Activated CD4-positive, alpha-beta memory T cell treated with anti-CD3 and anti-CD28 coated beads for 36 hours (primary cell): ENCODE measurements around the gene ZNF783. TPM values are rescaled to one million over a fixed set of nuclear protein-coding genes. Genes with fewer than 3 reads are reported as not detected.
A peak's percentile ranks its signal among the peaks of the same experiment; 100 is the strongest.
"Not testable (repeated sequence)": the region's sequence is repeated elsewhere in the genome, so short reads cannot be mapped to it uniquely, and the experiment has no call there.

ENCODE experiments used
- CTCF ChIA-PET: fragments of 350-600 bp; sonication (Branson Sonifier 250); formaldehyde crosslinking; loops from one replicate; lab custom pipeline; 2021; ENCODE audit warnings: antibody characterized with exemption, inconsistent platforms; lab: Charles Lee
- POLR2A ChIA-PET: fragments of 350-600 bp; sonication (Branson Sonifier 250); formaldehyde crosslinking; loops from one replicate; lab custom pipeline; 2021; ENCODE audit warnings: antibody characterized with exemption; lab: Charles Lee
- DNase-seq: peaks from one replicate; pipeline ENCODE4 v3.0.0-alpha.2; 2020
- H3K27ac Mint-ChIP-seq: one replicate; pipeline ENCODE4 v1.8.0; 2021; ENCODE audit warnings: mixed read lengths
- H3K27me3 Mint-ChIP-seq: one replicate; pipeline ENCODE4 v1.8.0; 2021; ENCODE audit warnings: mixed read lengths
- H3K36me3 Mint-ChIP-seq: one replicate; pipeline ENCODE4 v1.8.0; 2021; ENCODE audit warnings: mixed read lengths
- H3K4me1 Mint-ChIP-seq: one replicate; pipeline ENCODE4 v1.8.0; 2021; ENCODE audit warnings: low read depth, mixed read lengths
- H3K4me3 Mint-ChIP-seq: one replicate; pipeline ENCODE4 v1.8.0; 2021; ENCODE audit warnings: mild to moderate bottlenecking, mixed read lengths
- H3K9me3 Mint-ChIP-seq: one replicate; pipeline ENCODE4 v1.8.0; 2021; ENCODE audit warnings: mixed read lengths
- intact Hi-C: fragments of 100-400 bp; cut with micrococcal nuclease; formaldehyde crosslinking; loops from one replicate; pipeline ENCODE4 v1.15.1; 2023
- total RNA-seq, 2 experiments: library from RNA; stranded (reverse); gene quantifications; one replicate each; pipeline ENCODE4 v1.2.3, GENCODE V29; 2021

ZNF783 gene
- total RNA-seq, 2 experiments from 2014 or later, result 15.5 to 17.1 TPM

GRCh38 chr7:149321125-149321905 is 59.3 kb downstream of the ZNF783 start:
- intact Hi-C loops, H3K9me3 Mint-ChIP-seq, POLR2A ChIA-PET, H3K4me3 Mint-ChIP-seq, H3K36me3 Mint-ChIP-seq, H3K27ac Mint-ChIP-seq, H3K27me3 Mint-ChIP-seq: not testable (repeated sequence)
- H3K4me1 Mint-ChIP-seq, result peaks cover 20% of the 10 kb centered on the region
- DNase-seq, result peak; percentile 27
- CTCF ChIA-PET, result interaction anchor here (1.0 to 1.7 kb wide), 2 partner anchors 10 to 12 kb away, joined by 4 to 6 read pairs; no protein-coding TSS in a partner anchor

GRCh38 chr7:149321978-149322541 is 60.1 kb downstream of the ZNF783 start:
- Mint-ChIP-seq H3K9me3 (no peaks in the 10 kb centered on the region), H3K27ac (no peak overlapping the region), H3K4me1 (peaks cover 20% of the 10 kb centered on the region), H3K4me3 (peak overlapping the region; percentile 0), H3K27me3 (peaks cover 2% of the 10 kb centered on the region), H3K36me3 (no peaks in the 10 kb centered on the region)
- DNase-seq, result no peak
- intact Hi-C loops, result no loop called here
- CTCF ChIA-PET, result interaction anchor here (1.0 to 1.7 kb wide), 2 partner anchors 11 to 13 kb away, joined by 4 to 6 read pairs; no protein-coding TSS in a partner anchor
- POLR2A ChIA-PET, result interaction anchor here (0.6 kb wide), 1 partner anchor 309 kb away, joined by 4 read pairs; no protein-coding TSS in a partner anchor

GRCh38 chr7:149322737-149323136 is 60.7 kb downstream of the ZNF783 start:
- Mint-ChIP-seq H3K4me3 (no peak overlapping the region), H3K27me3 (peaks cover 2% of the 10 kb centered on the region), H3K36me3 (no peaks in the 10 kb centered on the region), H3K9me3 (no peaks in the 10 kb centered on the region), H3K4me1 (peaks cover 20% of the 10 kb centered on the region), H3K27ac (no peak overlapping the region)
- ChIA-PET POLR2A (interaction anchor here (0.6 kb wide), 1 partner anchor 310 kb away, joined by 4 read pairs; no protein-coding TSS in a partner anchor), CTCF (interaction anchor here (0.7 to 1.7 kb wide), 4 partner anchors 8 to 53 kb away, joined by 3 to 4 read pairs (median 4); no protein-coding TSS in a partner anchor)
- intact Hi-C loops, result no loop called here
- DNase-seq, result no peak

GRCh38 chr7:149325248-149325647 is 63.3 kb downstream of the ZNF783 start:
- CTCF ChIA-PET, result no interaction called here

GRCh38 chr7:149329265-149329664 is 67.3 kb downstream of the ZNF783 start:
- intact Hi-C loops, result no loop called here
- ChIA-PET CTCF (interaction anchor here (0.6 kb wide), 1 partner anchor 222 kb away, joined by 4 read pairs; no protein-coding TSS in a partner anchor), POLR2A (no interaction called here)
- DNase-seq, result no peak
- Mint-ChIP-seq H3K36me3 (no peaks in the 10 kb centered on the region), H3K4me3 (no peak overlapping the region), H3K4me1 (peaks cover 4% of the 10 kb centered on the region), H3K27ac (no peak overlapping the region), H3K9me3 (no peaks in the 10 kb centered on the region), H3K27me3 (peaks cover 4% of the 10 kb centered on the region)

More at GRCh38 chr7:149325248-149325647, 63.3 kb downstream of the ZNF783 start:
- H3K4me3 Mint-ChIP-seq, result no peak overlapping the region
- no peak overlapping the region for H3K27ac Mint-ChIP-seq
- H3K27me3 Mint-ChIP-seq, result peaks cover 4% of the 10 kb centered on the region
- intact Hi-C loops, result no loop called here
- no peaks in the 10 kb centered on the region for H3K9me3 Mint-ChIP-seq
- POLR2A ChIA-PET, result no interaction called here
- H3K36me3 Mint-ChIP-seq, result no peaks in the 10 kb centered on the region
- peaks cover 20% of the 10 kb centered on the region for H3K4me1 Mint-ChIP-seq
- DNase-seq, result no peak

- H3K27ac Mint-ChIP-seq, result no peak overlapping the region
- DNase-seq, result no peak
- peaks cover 4% of the 10 kb centered on the region for H3K27me3 Mint-ChIP-seq
- H3K9me3 Mint-ChIP-seq, result no peaks in the 10 kb centered on the region
- CTCF ChIA-PET, result interaction anchor here (0.6 kb wide), 1 partner anchor 223 kb away, joined by 4 read pairs; no protein-coding TSS in a partner anchor
- no peak overlapping the region for H3K4me3 Mint-ChIP-seq
- intact Hi-C loops, result no loop called here
- H3K4me1 Mint-ChIP-seq, result peaks cover 4% of the 10 kb centered on the region
- POLR2A ChIA-PET, result no interaction called here
- no peaks in the 10 kb centered on the region for H3K36me3 Mint-ChIP-seq
Measured at GRCh38 chr7:149329766-149330334, 67.9 kb downstream of the ZNF783 start.

- Mint-ChIP-seq H3K4me1 (no peaks in the 10 kb centered on the region), H3K27me3 (peaks cover 6% of the 10 kb centered on the region), H3K9me3 (no peaks in the 10 kb centered on the region), H3K36me3 (no peaks in the 10 kb centered on the region), H3K4me3 (no peak overlapping the region), H3K27ac (no peak overlapping the region)
- ChIA-PET CTCF (no interaction called here), POLR2A (no interaction called here)
- intact Hi-C loops, result no loop called here
- DNase-seq, result no peak
Measured at GRCh38 chr7:149330914-149331567, 69.0 kb downstream of the ZNF783 start.

GRCh38 chr7:149332602-149333320 is 70.8 kb downstream of the ZNF783 start:
- H3K9me3 Mint-ChIP-seq, DNase-seq, POLR2A ChIA-PET, H3K36me3 Mint-ChIP-seq, H3K4me3 Mint-ChIP-seq, H3K27me3 Mint-ChIP-seq, H3K27ac Mint-ChIP-seq, intact Hi-C loops, H3K4me1 Mint-ChIP-seq: not testable (repeated sequence)
- CTCF ChIA-PET, result interaction anchor here (0.7 kb wide), 1 partner anchor 114 kb away, joined by 3 read pairs; no protein-coding TSS in a partner anchor

- CTCF ChIA-PET, result interaction anchor here (0.7 kb wide), 1 partner anchor 114 kb away, joined by 3 read pairs; no protein-coding TSS in a partner anchor
- Mint-ChIP-seq H3K27ac (no peak overlapping the region), H3K27me3 (peaks cover 6% of the 10 kb centered on the region), H3K9me3 (no peaks in the 10 kb centered on the region), H3K36me3 (no peaks in the 10 kb centered on the region), H3K4me3 (no peak overlapping the region), H3K4me1 (no peaks in the 10 kb centered on the region)
- DNase-seq, result no peak
- intact Hi-C loops, result no loop called here
- POLR2A ChIA-PET, result no interaction called here
Measured at GRCh38 chr7:149333321-149333717, 71.3 kb downstream of the ZNF783 start.

- Mint-ChIP-seq H3K4me1 (no peaks in the 10 kb centered on the region), H3K27ac (no peak overlapping the region), H3K9me3 (peaks cover 4% of the 10 kb centered on the region), H3K4me3 (no peak overlapping the region), H3K27me3 (peaks cover 3% of the 10 kb centered on the region), H3K36me3 (no peaks in the 10 kb centered on the region)
- ChIA-PET POLR2A (no interaction called here), CTCF (no interaction called here)
- no peak for DNase-seq
- intact Hi-C loops, result no loop called here
Measured at GRCh38 chr7:149334219-149334618, 72.2 kb downstream of the ZNF783 start.
